ENCODE measurements around the gene PRDM5.
"Not testable (repeated sequence)": the region's sequence is repeated elsewhere in the genome, so short reads cannot be mapped to it uniquely, and the experiment has no call there.

Gene PRDM5

GRCh38 chr4:120692964-120693363, 229.6 kb downstream of the PRDM5 start:
- DNase-seq, result peak; percentile 1 to 64

GRCh38 chr4:120691536-120691935, 231.0 kb downstream of the PRDM5 start:
- no peak for DNase-seq

- no peak for DNase-seq
These were observed 231.4 kb downstream of the PRDM5 start for GRCh38 chr4:120691106-120691505.

GRCh38 chr4:120688791-120689190, 233.7 kb downstream of the PRDM5 start:
- DNase-seq, result no peak

- DNase-seq, result no peak
These were observed 236.7 kb downstream of the PRDM5 start for GRCh38 chr4:120685756-120686278.

- DNase-seq, result no peak
These were observed 238.5 kb downstream of the PRDM5 start for GRCh38 chr4:120683897-120684540.

GRCh38 chr4:120682981-120683380, 239.5 kb downstream of the PRDM5 start:
- DNase-seq, result no peak

- no peak for DNase-seq
These were observed 241.8 kb downstream of the PRDM5 start for GRCh38 chr4:120680647-120681228.

- DNase-seq, result no peak
These were observed 248.8 kb downstream of the PRDM5 start for GRCh38 chr4:120673696-120674095.

GRCh38 chr4:120672558-120673147, 249.9 kb downstream of the PRDM5 start:
- no peak for DNase-seq

GRCh38 chr4:120672076-120672475, 250.4 kb downstream of the PRDM5 start:
- no peak for DNase-seq

- DNase-seq, result no peak
These were observed 251.0 kb downstream of the PRDM5 start for GRCh38 chr4:120671538-120671937.

- DNase-seq, result no peak
These were observed 255.4 kb downstream of the PRDM5 start for GRCh38 chr4:120667102-120667501.

- no peak for DNase-seq
These were observed 257.7 kb downstream of the PRDM5 start for GRCh38 chr4:120664851-120665250.

- no peak for DNase-seq
These were observed 262.8 kb downstream of the PRDM5 start for GRCh38 chr4:120659616-120660170.

GRCh38 chr4:120658772-120659171, 263.8 kb downstream of the PRDM5 start:
- DNase-seq, result no peak

- DNase-seq, result no peak
These were observed 268.5 kb downstream of the PRDM5 start for GRCh38 chr4:120653804-120654573.

- not testable (repeated sequence) for DNase-seq
These were observed 274.2 kb downstream of the PRDM5 start for GRCh38 chr4:120648336-120648735.

All from SW 1271 (cell line).